Left ventricle myocardium inferior (tissue), 1 donor: ENCODE results near the gene CHD3. TPM values are rescaled to one million over a fixed set of nuclear protein-coding genes. Genes with fewer than 3 reads are reported as not detected.
A peak's percentile ranks its signal among the peaks of the same experiment; 100 is the strongest.

Experiments used
- DNase-seq: peaks from one replicate; pipeline ENCODE4 v3.0.0-alpha.2; 2020
- H3K27ac ChIP-seq: fragments of 200-600 bp; replicated peaks from 2 replicates; pipeline ENCODE4 v1.8.0; 2021
- H3K27me3 ChIP-seq: fragments of 200-600 bp; 2 replicates; pipeline ENCODE4 v1.8.0; 2021; ENCODE audit warnings: low read depth
- H3K36me3 ChIP-seq: fragments of 200-600 bp; 2 replicates; pipeline ENCODE4 v1.8.0; 2021
- H3K4me1 ChIP-seq: fragments of 200-600 bp; 2 replicates; pipeline ENCODE4 v1.8.0; 2021
- H3K4me3 ChIP-seq: fragments of 200-600 bp; 2 replicates; pipeline ENCODE4 v1.8.0; 2021; ENCODE audit warnings: mild to moderate bottlenecking, moderate library complexity
- H3K9me3 ChIP-seq: fragments of 200-600 bp; replicated peaks from 2 replicates; pipeline ENCODE4 v1.8.0; 2021
- intact Hi-C: fragments of 100-400 bp; cut with micrococcal nuclease; formaldehyde crosslinking; loops from one replicate; pipeline ENCODE4 v1.11.0; 2022
- total RNA-seq: library from RNA; stranded (reverse); fragmentation: NEBNext Ultra II Directional; extraction: Animal tissue kit (Norgen Biotek cat#: 25700); gene quantifications from one replicate; pipeline ENCODE4 v1.2.1, GENCODE V29; 2021
- TF ChIP-seq, protein P1 (sequence below): fragments of 200-600 bp; IDR thresholded peaks from 2 replicates; pipeline ENCODE4 v1.8.0; 2021; ENCODE audit warnings: antibody characterized with exemption, mild to moderate bottlenecking, borderline replicate concordance
- donor health status: DM: no; HTN: yes; CAD: no; lungs with severe emphysema.

CHD3 gene
- total RNA-seq, 1 donor from 2014 or later: 15.6 TPM

DNA sequence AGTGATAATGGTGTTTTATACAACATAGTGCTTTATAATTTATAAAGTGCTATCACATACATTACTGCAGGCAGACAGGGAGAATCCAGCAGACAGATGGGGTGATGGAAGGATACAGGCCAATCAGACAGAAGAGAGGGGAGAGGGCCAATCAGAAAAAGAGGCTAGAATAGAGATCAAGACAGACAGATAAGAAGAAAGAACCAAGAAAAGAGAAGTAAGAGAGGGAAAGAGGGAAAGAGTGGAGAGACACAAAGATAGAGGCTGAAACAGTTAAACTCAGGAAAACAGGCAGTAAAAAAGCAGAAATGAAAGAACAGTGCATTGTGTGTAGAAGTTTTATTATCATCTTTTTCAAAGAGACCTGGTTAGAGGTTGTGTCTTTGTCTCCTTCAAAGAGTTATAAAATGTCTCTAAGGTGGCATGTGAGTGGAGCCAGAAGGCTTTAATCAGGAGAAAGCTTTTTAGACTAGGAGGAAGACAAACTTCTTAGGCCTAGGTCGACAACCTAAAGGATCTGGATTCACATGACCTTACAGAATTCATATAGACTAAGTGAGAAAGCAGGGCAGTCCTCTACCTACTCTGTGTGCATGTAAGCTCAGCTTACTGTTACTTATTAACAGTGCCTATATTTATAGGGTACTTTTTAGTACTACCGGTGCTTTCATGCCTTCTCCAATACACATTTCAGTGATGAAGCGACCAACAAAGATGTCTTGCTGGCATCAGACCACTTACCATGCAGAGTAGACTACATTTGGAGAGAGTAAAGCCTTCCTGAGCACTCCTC is 8.3 kb upstream of the CHD3 start:
- no peaks in the 10 kb centered on the region for H3K9me3 ChIP-seq
- H3K27me3 ChIP-seq: no peaks in the 10 kb centered on the region
- intact Hi-C loops: no loop called here
- H3K4me3 ChIP-seq: no peak overlapping the region
- no peak for DNase-seq
- peaks cover 12% of the 10 kb centered on the region for H3K36me3 ChIP-seq
- TF ChIP-seq, protein P1, sequence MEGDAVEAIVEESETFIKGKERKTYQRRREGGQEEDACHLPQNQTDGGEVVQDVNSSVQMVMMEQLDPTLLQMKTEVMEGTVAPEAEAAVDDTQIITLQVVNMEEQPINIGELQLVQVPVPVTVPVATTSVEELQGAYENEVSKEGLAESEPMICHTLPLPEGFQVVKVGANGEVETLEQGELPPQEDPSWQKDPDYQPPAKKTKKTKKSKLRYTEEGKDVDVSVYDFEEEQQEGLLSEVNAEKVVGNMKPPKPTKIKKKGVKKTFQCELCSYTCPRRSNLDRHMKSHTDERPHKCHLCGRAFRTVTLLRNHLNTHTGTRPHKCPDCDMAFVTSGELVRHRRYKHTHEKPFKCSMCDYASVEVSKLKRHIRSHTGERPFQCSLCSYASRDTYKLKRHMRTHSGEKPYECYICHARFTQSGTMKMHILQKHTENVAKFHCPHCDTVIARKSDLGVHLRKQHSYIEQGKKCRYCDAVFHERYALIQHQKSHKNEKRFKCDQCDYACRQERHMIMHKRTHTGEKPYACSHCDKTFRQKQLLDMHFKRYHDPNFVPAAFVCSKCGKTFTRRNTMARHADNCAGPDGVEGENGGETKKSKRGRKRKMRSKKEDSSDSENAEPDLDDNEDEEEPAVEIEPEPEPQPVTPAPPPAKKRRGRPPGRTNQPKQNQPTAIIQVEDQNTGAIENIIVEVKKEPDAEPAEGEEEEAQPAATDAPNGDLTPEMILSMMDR: no peak
- H3K4me1 ChIP-seq: peaks cover 22% of the 10 kb centered on the region
- H3K27ac ChIP-seq: no peak overlapping the region

DNA sequence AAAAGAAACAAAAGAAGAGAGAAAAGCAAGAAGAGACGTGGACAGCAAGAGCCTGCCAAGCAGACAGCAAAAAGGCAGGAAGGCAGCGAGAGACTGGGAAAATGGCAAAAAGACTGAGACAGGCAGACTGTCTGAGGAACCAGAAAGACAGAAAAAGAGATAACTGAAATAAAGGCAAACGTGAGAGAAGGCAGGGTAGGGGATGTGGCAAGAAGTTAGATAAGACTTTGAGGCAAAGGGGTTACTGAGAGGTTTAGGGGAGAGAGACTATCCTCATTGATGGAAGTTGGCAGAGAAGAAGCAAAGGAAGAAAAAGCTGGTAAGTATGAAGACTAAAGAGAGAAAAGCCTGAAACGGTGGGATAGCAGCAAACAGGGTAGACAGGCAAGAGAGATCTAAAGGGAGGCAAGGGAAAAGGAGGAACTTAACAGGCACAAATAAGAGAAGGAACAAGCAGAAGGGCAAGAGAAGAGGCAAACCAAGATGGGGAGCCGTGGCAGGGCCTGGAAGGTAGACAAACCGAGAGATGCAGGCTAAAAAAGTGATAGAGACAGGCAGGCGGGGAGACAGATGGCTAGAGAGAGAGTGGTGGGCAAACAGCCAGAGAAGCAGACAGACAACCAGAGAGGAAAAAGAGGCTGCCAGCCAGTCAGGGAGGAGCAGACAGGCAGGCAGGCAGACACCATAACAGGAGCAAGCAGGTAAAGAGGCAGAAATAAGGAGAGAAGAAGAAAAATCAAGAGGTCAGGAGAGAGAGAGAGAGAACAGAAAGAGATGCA is 7.1 kb upstream of the CHD3 start:
- TF ChIP-seq, protein P1: no peak
- peaks cover 34% of the 10 kb centered on the region for H3K4me1 ChIP-seq
- no peaks in the 10 kb centered on the region for H3K9me3 ChIP-seq
- no peak overlapping the region for H3K4me3 ChIP-seq
- no peaks in the 10 kb centered on the region for H3K27me3 ChIP-seq
- intact Hi-C loops: no loop called here
- H3K27ac ChIP-seq: no peak overlapping the region
- DNase-seq: no peak
- H3K36me3 ChIP-seq: peaks cover 12% of the 10 kb centered on the region

DNA sequence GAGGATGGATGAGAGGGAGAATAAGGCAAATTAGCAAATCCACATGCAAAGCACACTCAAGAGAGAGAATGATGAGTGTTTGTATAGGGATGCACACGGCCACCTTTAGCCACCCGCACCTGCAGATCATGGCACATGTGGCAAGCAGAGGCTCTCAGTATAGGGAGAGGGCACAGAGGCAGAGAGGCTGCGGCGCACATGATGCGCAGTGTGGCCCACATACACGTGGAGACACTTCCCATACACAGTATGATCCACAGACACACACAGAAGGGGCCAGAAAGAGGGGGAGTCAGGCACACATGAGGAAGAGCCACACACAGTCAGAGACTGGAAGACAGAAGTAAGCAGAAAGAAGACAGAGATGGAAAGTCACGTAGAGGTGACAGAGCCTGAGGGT is 6.5 kb upstream of the CHD3 start:
- Histone ChIP-seq H3K27me3 (no peaks in the 10 kb centered on the region), H3K27ac (no peak overlapping the region), H3K36me3 (peaks cover 12% of the 10 kb centered on the region), H3K4me3 (no peak overlapping the region), H3K4me1 (peaks cover 40% of the 10 kb centered on the region), H3K9me3 (no peaks in the 10 kb centered on the region)
- intact Hi-C loops: no loop called here
- TF ChIP-seq, protein P1: no peak
- no peak for DNase-seq

DNA sequence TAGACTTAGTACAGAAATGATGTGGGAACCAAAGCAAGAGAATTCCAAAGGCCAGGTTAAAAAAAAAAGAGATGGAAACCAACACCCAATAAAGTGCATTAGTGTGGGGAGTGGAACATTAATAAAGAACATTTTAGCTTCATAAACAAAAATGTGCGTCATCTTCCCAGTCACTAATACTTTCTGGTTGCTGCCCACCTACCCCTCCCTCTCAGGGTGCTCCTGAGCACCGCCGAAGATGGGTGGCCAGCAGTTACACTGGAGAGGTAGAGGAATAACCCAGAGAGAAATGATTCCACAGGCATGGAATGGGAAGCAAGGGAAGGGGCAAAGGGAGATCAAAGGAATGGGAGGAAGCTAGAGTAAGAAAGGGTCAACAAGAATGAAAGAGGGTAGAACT is 6.0 kb upstream of the CHD3 start:
- Histone ChIP-seq H3K36me3 (peaks cover 12% of the 10 kb centered on the region), H3K9me3 (no peaks in the 10 kb centered on the region), H3K27ac (peak overlapping the region; percentile 98), H3K27me3 (no peaks in the 10 kb centered on the region), H3K4me1 (peaks cover 46% of the 10 kb centered on the region), H3K4me3 (no peak overlapping the region)
- TF ChIP-seq, protein P1: no peak
- DNase-seq: no peak
- intact Hi-C loops: no loop called here

DNA sequence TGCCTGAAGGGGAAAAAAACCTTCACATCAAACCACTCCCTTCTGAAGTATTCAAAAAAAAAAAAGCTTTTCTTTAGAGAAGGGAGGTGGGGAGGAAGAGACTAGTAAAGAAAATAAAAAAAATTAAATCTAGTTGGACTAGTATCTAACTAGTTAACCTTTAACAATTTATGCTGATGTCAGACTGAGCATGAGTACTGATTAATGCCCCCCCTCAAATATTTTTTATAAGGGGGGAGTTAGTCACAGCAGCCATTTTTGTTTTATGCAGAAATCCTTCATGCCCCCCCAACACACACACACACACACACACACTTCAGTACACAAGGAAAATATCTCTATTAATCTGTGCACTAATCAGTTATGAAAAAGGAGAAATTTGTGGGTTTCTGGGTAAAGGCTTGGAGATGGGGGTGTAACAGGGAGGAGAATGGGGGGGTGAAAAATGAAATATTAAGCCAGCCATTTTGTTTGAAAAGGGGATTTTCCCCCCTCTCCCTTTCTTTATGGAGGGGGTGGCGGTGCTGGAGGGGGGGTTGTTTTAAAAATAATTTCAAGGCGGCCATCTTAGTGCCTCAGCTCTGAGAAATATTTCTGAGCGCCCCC is 4.7 kb upstream of the CHD3 start:
- H3K27ac ChIP-seq: peak overlapping the region; percentile 98
- peak overlapping the region; percentile 88 for H3K4me3 ChIP-seq
- no peaks in the 10 kb centered on the region for H3K9me3 ChIP-seq
- H3K27me3 ChIP-seq: no peaks in the 10 kb centered on the region
- H3K36me3 ChIP-seq: peaks cover 12% of the 10 kb centered on the region
- TF ChIP-seq, protein P1: no peak
- intact Hi-C loops: no loop called here
- peaks cover 58% of the 10 kb centered on the region for H3K4me1 ChIP-seq
- DNase-seq: no peak
